CD4-positive, alpha-beta T cell (primary cell): Measurements from ENCODE around the gene RANBP3L. TPM values are rescaled to one million over a fixed set of nuclear protein-coding genes. Genes with fewer than 3 reads are reported as not detected.

Experiments
- ATAC-seq: fragments of 200-7000 bp; cut with Tn5 transposase; one replicate; pipeline ENCODE4 v1.10.0; 2022; ENCODE audit warnings: mild to moderate bottlenecking; ENCODE audit not compliant: poor library complexity
- CTCF ChIA-PET: fragments of 350-600 bp; sonication (Branson Sonifier 250); formaldehyde crosslinking; loops from one replicate; lab custom pipeline; 2021; ENCODE audit warnings: antibody characterized with exemption, inconsistent platforms; lab: Charles Lee
- POLR2A ChIA-PET: fragments of 350-600 bp; sonication (Branson Sonifier 250); formaldehyde crosslinking; loops from one replicate; lab custom pipeline; 2021; ENCODE audit warnings: antibody characterized with exemption, inconsistent platforms; lab: Charles Lee
- DNase-seq, 14 experiments: peaks; one replicate each; pipeline ENCODE4 v3.0.0-alpha.2; 2013 to 2020; ENCODE audit warnings: mixed read lengths in 2 of 14
- H3K27ac ChIP-seq, 2 donors: one replicate each; pipeline versions ENCODE4 v1.5.1 to v1.7.0; 2013; ENCODE audit warnings: low read length in 2 of 2, low read depth in 1 of 2, mild to moderate bottlenecking in 1 of 2
- H3K27me3 ChIP-seq, 2 experiments: 1 replicate in 1 of 2; 2 replicates in 1 of 2; pipeline versions ENCODE4 v1.6.1 to v1.7.0; 2013; ENCODE audit warnings: low read length in 2 of 2, control low read depth in 1 of 2, mild to moderate bottlenecking in 1 of 2, moderate library complexity in 1 of 2; ENCODE audit not compliant: insufficient read depth in 2 of 2, control insufficient read depth in 1 of 2
- H3K36me3 ChIP-seq: one replicate; pipeline ENCODE4 v1.6.1; 2013; ENCODE audit warnings: low read length, control low read depth; ENCODE audit not compliant: insufficient read depth
- H3K4me1 ChIP-seq: one replicate; pipeline ENCODE4 v1.6.1; 2013; ENCODE audit warnings: low read length, control low read depth; ENCODE audit not compliant: insufficient read depth
- H3K4me3 ChIP-seq: one replicate; pipeline ENCODE4 v1.5.1; 2013; ENCODE audit warnings: mild to moderate bottlenecking, low read length, moderate library complexity
- H3K9me3 ChIP-seq, 2 experiments: 1 replicate in 1 of 2; 2 replicates in 1 of 2; pipeline versions ENCODE4 v1.6.1 to v1.7.0; 2013; ENCODE audit warnings: low read length in 2 of 2, mild to moderate bottlenecking in 2 of 2, control low read depth in 1 of 2, moderate library complexity in 1 of 2; ENCODE audit not compliant: control insufficient read depth in 1 of 2, insufficient read depth in 1 of 2
- H3K27ac Mint-ChIP-seq: one replicate; pipeline ENCODE4 v1.8.0; 2020; ENCODE audit warnings: mixed read lengths
- H3K27me3 Mint-ChIP-seq: one replicate; pipeline ENCODE4 v1.8.0; 2021; ENCODE audit warnings: mixed read lengths
- H3K36me3 Mint-ChIP-seq: one replicate; pipeline ENCODE4 v1.8.0; 2021; ENCODE audit warnings: low read depth, mixed read lengths
- H3K4me1 Mint-ChIP-seq: one replicate; pipeline ENCODE4 v1.8.0; 2021; ENCODE audit warnings: low read depth, mixed read lengths
- H3K4me3 Mint-ChIP-seq: one replicate; pipeline ENCODE4 v1.8.0; 2020; ENCODE audit warnings: mild to moderate bottlenecking, mixed read lengths
- H3K9me3 Mint-ChIP-seq: one replicate; pipeline ENCODE4 v1.8.0; 2020; ENCODE audit warnings: mixed read lengths
- CTCF ChIP-seq: fragments of 200-600 bp; IDR thresholded peaks from one replicate; pipeline ENCODE4 v1.8.0; 2022; ENCODE audit warnings: antibody characterized with exemption, mild to moderate bottlenecking
- intact Hi-C, 2 experiments: fragments of 100-400 bp; cut with DNase I in 1 of 2; cut with micrococcal nuclease in 1 of 2; formaldehyde crosslinking; loops; one replicate each; pipeline versions ENCODE4 v1.15.1 to v1.9.0; 2023 to 2025; cut with DNase I, micrococcal nuclease
- total RNA-seq, 174 experiments: library from RNA in 2 of 174; stranded (reverse) in 2 of 174; gene quantifications; one replicate each; pipeline ENCODE4 v1.2.3 and lab custom pipeline; 2021 to 2026

RANBP3L gene
- total RNA-seq, 2 experiments from 2014 or later = not detected

GRCh38 chr5:36323926-36324781, 22.5 kb upstream of the RANBP3L start:
- Histone ChIP-seq H3K27ac (no peak overlapping the region), H3K36me3 (no peaks in the 10 kb centered on the region), H3K27me3 (peaks cover 0 to 5% of the 10 kb centered on the region in 2 experiments), H3K4me3 (no peak overlapping the region), H3K4me1 (no peaks in the 10 kb centered on the region), H3K9me3 (no peaks in the 10 kb centered on the region)
- peaks cover 4% of the 10 kb centered on the region for H3K9me3 Mint-ChIP-seq
- no peaks in the 10 kb centered on the region for H3K36me3 Mint-ChIP-seq
- peaks cover 34% of the 10 kb centered on the region for H3K27me3 Mint-ChIP-seq
- no peak for TF ChIP-seq CTCF
- DNase-seq = no peak
- H3K27ac Mint-ChIP-seq = no peak overlapping the region
- ATAC-seq = no peak
- ChIA-PET POLR2A (no interaction called here), CTCF (no interaction called here)
- intact Hi-C loops = no loop called here
- H3K4me3 Mint-ChIP-seq = no peak overlapping the region
- H3K4me1 Mint-ChIP-seq = no peaks in the 10 kb centered on the region

GRCh38 chr5:36312953-36313672, 11.4 kb upstream of the RANBP3L start:
- no peak for ATAC-seq
- Histone ChIP-seq H3K36me3 (no peaks in the 10 kb centered on the region), H3K4me1 (no peaks in the 10 kb centered on the region), H3K9me3 (no peaks in the 10 kb centered on the region), H3K27ac (no peak overlapping the region), H3K4me3 (no peak overlapping the region), H3K27me3 (no peaks in the 10 kb centered on the region)
- no peaks in the 10 kb centered on the region for H3K4me1 Mint-ChIP-seq
- intact Hi-C loops = no loop called here
- no peaks in the 10 kb centered on the region for H3K36me3 Mint-ChIP-seq
- CTCF ChIA-PET = no interaction called here
- no peak for DNase-seq
- no peak overlapping the region for H3K4me3 Mint-ChIP-seq
- no peaks in the 10 kb centered on the region for H3K9me3 Mint-ChIP-seq
- H3K27ac Mint-ChIP-seq = no peak overlapping the region
- POLR2A ChIA-PET = no interaction called here
- H3K27me3 Mint-ChIP-seq = peaks cover 21% of the 10 kb centered on the region
- TF ChIP-seq CTCF = no peak

- no peak overlapping the region for H3K4me3 Mint-ChIP-seq
- no peaks in the 10 kb centered on the region for H3K36me3 Mint-ChIP-seq
- no peaks in the 10 kb centered on the region for H3K36me3 ChIP-seq
- DNase-seq (no peak), ATAC-seq (no peak)
- no peak for TF ChIP-seq CTCF
- CTCF ChIA-PET = no interaction called here
- intact Hi-C loops = no loop called here
- H3K27me3 Mint-ChIP-seq = peaks cover 13% of the 10 kb centered on the region
- H3K4me1 Mint-ChIP-seq = no peaks in the 10 kb centered on the region
- no peaks in the 10 kb centered on the region for H3K4me1 ChIP-seq
- no peak overlapping the region for H3K27ac Mint-ChIP-seq
- H3K27me3 ChIP-seq = no peaks in the 10 kb centered on the region
- POLR2A ChIA-PET = no interaction called here
- H3K9me3 ChIP-seq = no peaks in the 10 kb centered on the region
- H3K9me3 Mint-ChIP-seq = no peaks in the 10 kb centered on the region
- H3K4me3 ChIP-seq = no peak overlapping the region
- no peak overlapping the region for H3K27ac ChIP-seq
Measured at GRCh38 chr5:36311956-36312355, 10.3 kb upstream of the RANBP3L start.
